H9 (cell line): ENCODE measurements around the gene MS4A18. TPM values are rescaled to one million over a fixed set of nuclear protein-coding genes. Genes with fewer than 3 reads are reported as not detected.
"Not testable (repeated sequence)": the region's sequence is repeated elsewhere in the genome, so short reads cannot be mapped to it uniquely, and the experiment has no call there.

ENCODE experiments used
- DNase-seq: peaks from one replicate; pipeline ENCODE4 v3.0.0-alpha.2; 2017
- H2AFZ ChIP-seq: one replicate; pipeline ENCODE4 v1.6.1; 2013; ENCODE audit warnings: mild to moderate bottlenecking, low read length, control low read depth, moderate library complexity
- H2AK5ac ChIP-seq: 2 replicates; pipeline ENCODE4 v1.6.1; 2013; ENCODE audit warnings: low read length, control low read depth, mixed read lengths; ENCODE audit not compliant: insufficient read length
- H2BK120ac ChIP-seq: one replicate; pipeline ENCODE4 v1.6.1; 2013; ENCODE audit warnings: low read depth, mild to moderate bottlenecking, low read length, control low read depth, inconsistent platforms; ENCODE audit not compliant: poor library complexity, severe bottlenecking
- H2BK12ac ChIP-seq: 2 replicates; pipeline ENCODE4 v1.6.1; 2013; ENCODE audit warnings: low read length, control low read depth, mixed read lengths, low read depth; ENCODE audit not compliant: insufficient read length
- H2BK15ac ChIP-seq: 2 replicates; pipeline ENCODE4 v1.6.1; 2013; ENCODE audit warnings: low read depth, low read length, control low read depth
- H2BK20ac ChIP-seq: one replicate; pipeline ENCODE4 v1.6.1; 2013; ENCODE audit warnings: low read depth, mild to moderate bottlenecking, low read length, control low read depth, inconsistent platforms; ENCODE audit not compliant: poor library complexity, severe bottlenecking
- H2BK5ac ChIP-seq: 2 replicates; pipeline ENCODE4 v1.6.1; 2013; ENCODE audit warnings: low read length, control low read depth, mixed read lengths; ENCODE audit not compliant: insufficient read length
- H3K14ac ChIP-seq: 2 replicates; pipeline ENCODE4 v1.6.1; 2013; ENCODE audit warnings: low read length, control low read depth; ENCODE audit not compliant: insufficient read depth
- H3K18ac ChIP-seq: 2 replicates; pipeline ENCODE4 v1.6.1; 2013; ENCODE audit warnings: low read depth, mild to moderate bottlenecking, mixed read lengths, low read length, control low read depth; ENCODE audit not compliant: insufficient read length
- H3K23ac ChIP-seq: 2 replicates; pipeline ENCODE4 v1.6.1; 2013; ENCODE audit warnings: low read length, control low read depth, mixed read lengths, low read depth; ENCODE audit not compliant: insufficient read length
- H3K23me2 ChIP-seq: 2 replicates; pipeline ENCODE4 v1.6.1; 2013; ENCODE audit warnings: low read depth, mild to moderate bottlenecking, mixed read lengths, low read length, control low read depth; ENCODE audit not compliant: insufficient read length, poor library complexity, severe bottlenecking
- H3K27ac ChIP-seq: 2 replicates; pipeline ENCODE4 v1.5.1; 2013; ENCODE audit warnings: low read length, control low read depth, mixed read lengths, low read depth; ENCODE audit not compliant: insufficient read length
- H3K27me3 ChIP-seq: 2 replicates; pipeline ENCODE4 v1.6.1; 2013; ENCODE audit warnings: low read length, control low read depth, inconsistent platforms; ENCODE audit not compliant: insufficient read depth
- H3K4ac ChIP-seq: 2 replicates; pipeline ENCODE4 v1.6.1; 2013; ENCODE audit warnings: low read depth, mild to moderate bottlenecking, control low read depth, inconsistent platforms, low read length, moderate library complexity
- H3K4me1 ChIP-seq: 2 replicates; pipeline ENCODE4 v1.6.1; 2013; ENCODE audit warnings: low read length, control low read depth, inconsistent platforms; ENCODE audit not compliant: insufficient read depth
- H3K4me2 ChIP-seq: 2 replicates; pipeline ENCODE4 v1.6.1; 2013; ENCODE audit warnings: low read length, control low read depth, mixed read lengths; ENCODE audit not compliant: insufficient read length, insufficient read depth
- H3K56ac ChIP-seq: 2 replicates; pipeline ENCODE4 v1.6.1; 2013; ENCODE audit warnings: low read depth, mild to moderate bottlenecking, mixed read lengths, low read length, control low read depth; ENCODE audit not compliant: insufficient read length
- H3K79me1 ChIP-seq: 2 replicates; pipeline ENCODE4 v1.6.1; 2013; ENCODE audit warnings: low read depth, mild to moderate bottlenecking, moderate library complexity, low read length, control low read depth, inconsistent platforms; ENCODE audit not compliant: insufficient read depth, poor library complexity, severe bottlenecking
- H3K79me2 ChIP-seq: 2 replicates; pipeline ENCODE4 v1.6.1; 2013; ENCODE audit warnings: low read length, control low read depth, inconsistent platforms; ENCODE audit not compliant: insufficient read depth
- H3K9ac ChIP-seq: 2 replicates; pipeline ENCODE4 v1.6.1; 2013; ENCODE audit warnings: low read length, control low read depth, mixed read lengths; ENCODE audit not compliant: insufficient read length; ENCODE audit errors: extremely low read depth
- H3K9me3 ChIP-seq: one replicate; pipeline ENCODE4 v1.6.1; 2013; ENCODE audit warnings: low read depth, low read length, inconsistent platforms; ENCODE audit not compliant: control insufficient read depth
- H3T11ph ChIP-seq: one replicate; pipeline ENCODE4 v1.6.1; 2013; ENCODE audit warnings: mild to moderate bottlenecking, low read length, control low read depth, inconsistent platforms
- H4K20me1 ChIP-seq: one replicate; pipeline ENCODE4 v1.6.1; 2013; ENCODE audit not compliant: control insufficient read depth, insufficient read length, insufficient read depth
- H4K5ac ChIP-seq: 2 replicates; pipeline ENCODE4 v1.6.1; 2013; ENCODE audit warnings: low read depth, mild to moderate bottlenecking, mixed read lengths, low read length, control low read depth; ENCODE audit not compliant: insufficient read length
- H4K8ac ChIP-seq: replicated peaks from 2 replicates; pipeline ENCODE4 v1.6.1; 2013; ENCODE audit warnings: low read length, control low read depth, mixed read lengths, low read depth; ENCODE audit not compliant: insufficient read length
- H4K91ac ChIP-seq: 2 replicates; pipeline ENCODE4 v1.6.1; 2013; ENCODE audit warnings: low read depth, mild to moderate bottlenecking, moderate library complexity, mixed read lengths, low read length, control low read depth; ENCODE audit not compliant: insufficient read length
- H3K27ac Mint-ChIP-seq, 3 experiments: 2 replicates in 2 of 3; 3 replicates in 1 of 3; pipeline ENCODE4 v1.8.0; 2020 to 2021; ENCODE audit warnings: mixed read lengths in 3 of 3, mild to moderate bottlenecking in 1 of 3, moderate library complexity in 1 of 3
- H3K27me3 Mint-ChIP-seq: 2 replicates; pipeline ENCODE4 v1.8.0; 2021; ENCODE audit warnings: low read depth, mild to moderate bottlenecking, moderate library complexity, mixed read lengths
- H3K36me3 Mint-ChIP-seq, 3 experiments: 2 replicates in 2 of 3; 3 replicates in 1 of 3; pipeline ENCODE4 v1.8.0; 2020 to 2021; ENCODE audit warnings: low read depth in 3 of 3, mixed read lengths in 3 of 3; ENCODE audit not compliant: insufficient read depth in 1 of 3
- H3K4me1 Mint-ChIP-seq, 2 experiments: 2 replicates each; pipeline ENCODE4 v1.8.0; 2020; ENCODE audit warnings: mixed read lengths in 2 of 2
- H3K4me3 Mint-ChIP-seq, 2 experiments: 2 replicates in 1 of 2; 3 replicates in 1 of 2; pipeline ENCODE4 v1.8.0; 2020 to 2021; ENCODE audit warnings: mild to moderate bottlenecking in 2 of 2, mixed read lengths in 2 of 2, moderate library complexity in 1 of 2
- H3K9me3 Mint-ChIP-seq, 2 experiments: 2 replicates in 1 of 2; 3 replicates in 1 of 2; pipeline ENCODE4 v1.8.0; 2020; ENCODE audit warnings: mild to moderate bottlenecking in 2 of 2, mixed read lengths in 2 of 2, moderate library complexity in 1 of 2
- WGBS: extraction: QIAGEN DNeasy Blood & Tissue Kit; methylation state at CpG from one replicate; pipeline ENCODE4 v1.1.7; 2013; ENCODE audit warnings: missing lambda C conversion rate, low lambda C conversion rate, mixed read lengths; ENCODE audit not compliant: insufficient read length; ENCODE audit errors: extremely low coverage; 5-methylcytosine and 5-hydroxymethylcytosine counted together
- total RNA-seq: library from RNA; stranded (reverse); gene quantifications from 2 replicates; pipeline ENCODE4 v1.2.1, GENCODE V29; 2021

MS4A18 gene
- total RNA-seq, 1 experiment from 2014 or later = not detected

DNA sequence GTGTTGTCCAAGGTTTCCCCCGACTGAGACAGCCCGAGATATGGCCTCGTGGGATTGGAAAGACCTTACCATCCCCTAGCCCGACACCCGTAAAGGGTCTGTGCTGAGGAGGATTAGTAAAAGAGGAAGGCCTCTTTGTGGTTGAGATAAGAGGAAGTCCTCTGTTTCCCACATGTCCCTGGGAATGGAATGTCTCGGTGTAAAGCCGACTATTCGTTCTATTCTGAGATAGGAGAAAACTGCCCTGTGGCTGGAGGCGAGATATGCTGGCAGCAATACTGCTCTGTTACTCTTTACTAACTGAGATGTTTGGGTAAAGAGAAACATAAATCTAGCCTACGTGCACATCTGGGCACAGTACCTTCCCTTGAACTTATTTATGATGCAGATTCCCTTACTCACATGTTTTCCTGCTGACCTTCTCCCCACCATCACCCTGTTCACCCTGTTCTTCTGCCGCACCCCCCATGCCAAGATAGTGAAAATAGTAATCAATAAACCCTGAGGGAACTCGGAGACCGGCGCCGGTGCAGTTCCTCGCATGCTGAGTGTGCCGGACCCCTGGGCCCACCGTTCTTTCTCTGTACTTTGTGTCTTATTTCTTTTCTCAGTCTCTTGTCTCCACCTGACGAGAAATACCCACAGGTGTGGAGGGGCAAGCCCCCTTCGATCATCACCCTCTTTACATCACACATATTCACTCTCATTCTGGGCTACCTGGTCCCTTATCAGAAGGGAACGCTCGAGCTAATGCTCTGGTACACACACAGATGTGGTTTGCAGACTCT, 35.1 kb downstream of the MS4A18 start:
- not testable (repeated sequence) for H3K4me1 ChIP-seq, H3K79me2 ChIP-seq, H2AFZ ChIP-seq, H4K20me1 ChIP-seq, H3K23ac ChIP-seq, H3K4me3 Mint-ChIP-seq, H4K5ac ChIP-seq, H4K8ac ChIP-seq, H3K9me3 Mint-ChIP-seq, H4K91ac ChIP-seq, H2BK120ac ChIP-seq, H2BK12ac ChIP-seq, H2AK5ac ChIP-seq, H2BK20ac ChIP-seq, H3K79me1 ChIP-seq, H3K27me3 Mint-ChIP-seq, H3K14ac ChIP-seq, H3K23me2 ChIP-seq, DNase-seq, H3K27ac ChIP-seq, H3K4ac ChIP-seq, H3K27ac Mint-ChIP-seq, H2BK5ac ChIP-seq, H2BK15ac ChIP-seq, H3K56ac ChIP-seq, H3T11ph ChIP-seq, H3K9me3 ChIP-seq, H3K27me3 ChIP-seq, H3K18ac ChIP-seq, H3K9ac ChIP-seq, H3K4me2 ChIP-seq, H3K36me3 Mint-ChIP-seq
- no CpG with 5 or more reads among the region's 22 CpGs for WGBS
- H3K4me1 Mint-ChIP-seq = peaks cover 5 to 11% of the 10 kb centered on the region in 2 experiments
